Skeletal muscle satellite cell (primary cell): ENCODE data around the gene ANGPTL8.

ENCODE experiments used
- H3K27me3 ChIP-seq: 2 replicates; pipeline ENCODE4 v1.7.0; 2013; ENCODE audit warnings: low read length; ENCODE audit not compliant: control insufficient read depth, insufficient read depth
- H3K36me3 ChIP-seq: 2 replicates; pipeline ENCODE4 v1.7.0; 2013; ENCODE audit warnings: mild to moderate bottlenecking, control low read depth, low read length; ENCODE audit not compliant: insufficient read depth
- H3K4me1 ChIP-seq: 2 replicates; pipeline ENCODE4 v1.7.0; 2013; ENCODE audit warnings: low read length; ENCODE audit not compliant: control insufficient read depth, insufficient read depth
- H3K4me2 ChIP-seq: 2 replicates; pipeline ENCODE4 v1.7.0; 2013; ENCODE audit warnings: mild to moderate bottlenecking, low read length
- H3K4me3 ChIP-seq: 2 replicates; pipeline ENCODE4 v1.7.0; 2013; ENCODE audit warnings: low read length
- H3K9ac ChIP-seq: 2 replicates; pipeline ENCODE4 v1.7.0; 2013; ENCODE audit warnings: mild to moderate bottlenecking, low read depth, low read length, moderate library complexity
- H3K9me3 ChIP-seq: replicated peaks from 2 replicates; pipeline ENCODE4 v1.7.0; 2013; ENCODE audit warnings: mild to moderate bottlenecking, control low read depth, low read length

ANGPTL8 gene

GRCh38 chr19:11226716-11227166, 12.7 kb upstream of the ANGPTL8 start:
- peaks cover 3% of the 10 kb centered on the region for H3K9me3 ChIP-seq
- H3K9ac ChIP-seq = no peak overlapping the region
- no peak overlapping the region for H3K4me2 ChIP-seq
- no peak overlapping the region for H3K4me3 ChIP-seq
- peaks cover 26% of the 10 kb centered on the region for H3K36me3 ChIP-seq
- H3K4me1 ChIP-seq = no peaks in the 10 kb centered on the region
- no peaks in the 10 kb centered on the region for H3K27me3 ChIP-seq

GRCh38 chr19:11227195-11227886, 12.1 kb upstream of the ANGPTL8 start:
- Histone ChIP-seq H3K4me2 (no peak overlapping the region), H3K27me3 (no peaks in the 10 kb centered on the region), H3K4me3 (no peak overlapping the region), H3K9ac (no peak overlapping the region), H3K4me1 (no peaks in the 10 kb centered on the region), H3K36me3 (peaks cover 26% of the 10 kb centered on the region), H3K9me3 (no peaks in the 10 kb centered on the region)

GRCh38 chr19:11230621-11231386, 8.6 kb upstream of the ANGPTL8 start:
- no peak overlapping the region for H3K4me2 ChIP-seq
- no peak overlapping the region for H3K9ac ChIP-seq
- no peaks in the 10 kb centered on the region for H3K4me1 ChIP-seq
- no peaks in the 10 kb centered on the region for H3K27me3 ChIP-seq
- H3K4me3 ChIP-seq = no peak overlapping the region
- H3K36me3 ChIP-seq = peaks cover 27% of the 10 kb centered on the region
- no peaks in the 10 kb centered on the region for H3K9me3 ChIP-seq

DNA sequence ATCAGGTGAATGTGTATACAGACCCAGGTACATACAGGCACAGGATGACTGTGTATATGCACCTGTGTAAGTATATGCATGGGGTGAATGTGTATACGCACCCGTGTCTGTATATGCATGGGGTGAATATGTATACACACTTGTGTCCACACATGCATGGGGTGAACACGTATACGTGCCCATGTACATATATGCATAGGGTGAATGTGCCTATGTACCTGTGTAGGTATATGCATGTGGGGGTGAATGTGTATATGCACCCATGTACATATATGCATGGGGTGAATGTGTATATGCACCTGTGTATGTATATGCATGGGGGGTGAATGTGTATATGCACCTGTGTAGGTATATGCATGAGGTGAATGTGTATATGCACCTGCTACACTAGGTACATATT, 6.9 kb upstream of the ANGPTL8 start:
- Histone ChIP-seq H3K27me3 (no peaks in the 10 kb centered on the region), H3K9ac (no peak overlapping the region), H3K9me3 (no peaks in the 10 kb centered on the region), H3K4me1 (no peaks in the 10 kb centered on the region), H3K4me3 (no peak overlapping the region), H3K36me3 (peaks cover 18% of the 10 kb centered on the region), H3K4me2 (no peak overlapping the region)

GRCh38 chr19:11233073-11233472, 6.3 kb upstream of the ANGPTL8 start:
- Histone ChIP-seq H3K9me3 (no peaks in the 10 kb centered on the region), H3K4me2 (no peak overlapping the region), H3K27me3 (no peaks in the 10 kb centered on the region), H3K9ac (no peak overlapping the region), H3K4me1 (no peaks in the 10 kb centered on the region), H3K4me3 (no peak overlapping the region), H3K36me3 (peaks cover 19% of the 10 kb centered on the region)

GRCh38 chr19:11234486-11235075, 4.8 kb upstream of the ANGPTL8 start:
- H3K9me3 ChIP-seq = no peaks in the 10 kb centered on the region
- H3K36me3 ChIP-seq = peaks cover 29% of the 10 kb centered on the region
- no peak overlapping the region for H3K4me2 ChIP-seq
- H3K27me3 ChIP-seq = no peaks in the 10 kb centered on the region
- H3K9ac ChIP-seq = no peak overlapping the region
- H3K4me1 ChIP-seq = no peaks in the 10 kb centered on the region
- no peak overlapping the region for H3K4me3 ChIP-seq

GRCh38 chr19:11236324-11237301, 2.8 kb upstream of the ANGPTL8 start:
- Histone ChIP-seq H3K9ac (no peak overlapping the region), H3K27me3 (no peaks in the 10 kb centered on the region), H3K9me3 (no peaks in the 10 kb centered on the region), H3K4me3 (no peak overlapping the region), H3K4me1 (no peaks in the 10 kb centered on the region), H3K4me2 (no peak overlapping the region), H3K36me3 (peaks cover 29% of the 10 kb centered on the region)

DNA sequence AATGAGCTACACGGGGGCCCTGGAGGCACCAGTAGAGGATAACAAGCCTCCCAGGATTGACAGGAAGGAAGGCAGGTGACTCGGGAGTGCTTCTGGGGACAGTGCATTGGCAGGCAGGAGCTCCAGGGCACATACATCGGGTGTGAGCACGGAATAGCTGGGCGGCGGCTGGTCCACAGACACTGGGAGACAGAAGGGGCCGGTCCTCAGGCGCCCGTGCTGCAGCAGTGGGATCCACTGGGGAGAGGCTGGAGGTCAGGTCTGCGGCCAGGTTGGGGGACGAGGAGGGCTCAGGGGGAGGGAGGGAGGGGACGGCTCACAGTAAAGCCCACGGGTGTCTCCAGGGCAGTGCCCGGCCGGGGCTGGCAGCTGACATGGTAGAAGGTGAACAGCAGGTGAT, 2.1 kb upstream of the ANGPTL8 start:
- no peaks in the 10 kb centered on the region for H3K4me1 ChIP-seq
- H3K36me3 ChIP-seq = peaks cover 25% of the 10 kb centered on the region
- no peak overlapping the region for H3K9ac ChIP-seq
- H3K27me3 ChIP-seq = no peaks in the 10 kb centered on the region
- no peak overlapping the region for H3K4me2 ChIP-seq
- no peaks in the 10 kb centered on the region for H3K9me3 ChIP-seq
- no peak overlapping the region for H3K4me3 ChIP-seq

DNA sequence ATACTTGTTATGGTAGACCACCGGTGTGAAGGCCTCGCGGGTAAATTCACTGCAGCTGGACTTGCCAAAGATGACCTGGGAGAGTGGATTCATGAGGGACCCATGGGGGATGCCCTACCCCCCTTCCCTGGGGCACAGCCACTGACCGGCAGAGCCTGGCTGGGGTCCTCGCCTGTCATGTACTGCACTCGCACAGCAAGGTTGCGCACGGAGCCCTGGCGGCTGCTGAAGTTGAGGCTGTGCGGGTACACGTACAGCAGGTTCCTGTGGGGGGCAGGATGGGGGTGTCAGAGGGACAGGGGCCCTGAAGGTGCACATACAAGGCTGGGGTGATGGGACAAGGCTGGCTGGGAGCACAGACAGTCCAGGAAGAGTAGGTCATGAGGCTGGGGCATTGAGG, 1.4 kb upstream of the ANGPTL8 start:
- no peak overlapping the region for H3K4me3 ChIP-seq
- H3K4me1 ChIP-seq = no peaks in the 10 kb centered on the region
- peaks cover 18% of the 10 kb centered on the region for H3K36me3 ChIP-seq
- no peaks in the 10 kb centered on the region for H3K9me3 ChIP-seq
- no peaks in the 10 kb centered on the region for H3K27me3 ChIP-seq
- H3K9ac ChIP-seq = no peak overlapping the region
- no peak overlapping the region for H3K4me2 ChIP-seq

DNA sequence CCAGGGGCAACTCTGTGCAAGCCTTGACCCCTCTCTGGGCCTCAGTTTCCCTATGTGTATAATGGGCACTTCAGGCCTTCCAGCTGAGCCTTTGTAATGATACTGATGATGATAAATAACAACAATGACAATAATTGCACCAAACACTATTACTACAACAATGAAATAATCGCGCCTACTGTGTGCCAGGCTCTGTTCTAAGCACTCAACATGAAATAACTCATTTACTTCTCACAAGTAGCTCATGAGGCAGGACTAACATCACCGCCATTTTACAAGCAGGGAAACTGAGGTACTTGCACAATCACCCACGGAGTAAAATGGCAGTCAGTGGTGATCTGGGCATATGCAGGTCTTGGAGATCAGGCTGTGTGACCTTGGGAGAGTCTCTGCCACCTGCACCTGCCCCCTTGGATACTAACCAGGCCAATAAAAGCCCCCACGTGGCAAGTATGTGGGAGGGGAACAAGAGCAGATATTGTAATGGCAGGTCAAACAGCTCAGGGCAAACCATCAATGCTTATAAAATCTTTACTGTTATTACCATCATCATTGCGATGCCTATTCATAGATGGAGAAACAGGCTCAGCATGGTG, 540 bp upstream of the ANGPTL8 start:
- Histone ChIP-seq H3K9me3 (no peaks in the 10 kb centered on the region), H3K27me3 (no peaks in the 10 kb centered on the region), H3K36me3 (peaks cover 14% of the 10 kb centered on the region)

More for the DNA sequence above, 540 bp upstream of the ANGPTL8 start:
- Histone ChIP-seq H3K4me2 (no peak overlapping the region), H3K9ac (no peak overlapping the region), H3K4me1 (peaks cover 5% of the 10 kb centered on the region), H3K4me3 (no peak overlapping the region)
